SK-N-SH (cell line): ENCODE measurements around the gene KLHL25.

Experiments
- NFIC ChIP-seq: IDR thresholded peaks from 2 replicates; pipeline ENCODE4 v1.4.0; 2012; ENCODE audit warnings: borderline replicate concordance
- SIN3A ChIP-seq: IDR thresholded peaks from 2 replicates; pipeline ENCODE4 v1.6.1; 2012; ENCODE audit warnings: low read depth, mild to moderate bottlenecking, low read length, moderate library complexity, borderline replicate concordance

GRCh38 chr15:85741021-85741421 is 53.7 kb downstream of the KLHL25 start:
- TF ChIP-seq NFIC (no peak), SIN3A (no peak)
